ENCODE data around the gene KANK4.

- TF ChIP-seq EZH2phosphoT487 (IDR thresholded peaks at IDR 0.05; ENCODE audit: borderline replicate concordance) (no peak), CTCF (conservative IDR thresholded peaks at IDR 0.05; ENCODE audit: low read length) (no peak)
Measured at GRCh38 chr1:62274496-62275485, 44.4 kb downstream of the KANK4 start.

All from Loucy (cell line).